ENCODE results near the gene PUS7L. TPM values are rescaled to one million over a fixed set of nuclear protein-coding genes. Genes with fewer than 3 reads are reported as not detected.

The PUS7L gene
- total and polyA plus RNA-seq, 2 of the 13 experiments (the other 11 are each of a cell fraction or from before 2014, with no cell fraction given), result 6.5 to 37.6 TPM

- TF ChIP-seq THYN1 (CRISPR knock-in tag; IDR thresholded peaks at IDR 0.05; ENCODE audit: borderline replicate concordance, low read depth) (0 out of 2 replicates have a peak, but pooled peaks have one; percentile 28), ZNF12 (CRISPR knock-in tag; IDR thresholded peaks at IDR 0.05) (no peak), JUNB (CRISPR knock-in tag; IDR thresholded peaks at IDR 0.05; ENCODE audit: borderline replicate concordance) (no peak), ZFX (CRISPR knock-in tag; IDR thresholded peaks at IDR 0.05; ENCODE audit: low read depth) (peak; percentile 59; the same call in 1 of the 2 replicates), ZFP90 (CRISPR knock-in tag; IDR thresholded peaks at IDR 0.05; ENCODE audit: borderline replicate concordance) (no peak; the same call in 1 of the 2 replicates), SRF (IDR thresholded peaks at IDR 0.05; ENCODE audit: low read depth, low read length) (no peak), ZNF3 (CRISPR knock-in tag; IDR thresholded peaks at IDR 0.05) (no peak), NFYC (CRISPR knock-in tag; IDR thresholded peaks at IDR 0.05) (no peak), ZNF180 (CRISPR knock-in tag; IDR thresholded peaks at IDR 0.05; ENCODE audit: borderline replicate concordance, low read depth) (no peak), MXD4 (CRISPR knock-in tag; IDR thresholded peaks at IDR 0.05) (peak; percentile 70; the same call in 1 of the 2 replicates), KDM5A (IDR thresholded peaks at IDR 0.05; ENCODE audit: borderline replicate concordance, low read length) (no peak), NR3C1 (CRISPR knock-in tag; IDR thresholded peaks at IDR 0.05) (no peak), STAT6 (CRISPR knock-in tag; IDR thresholded peaks at IDR 0.05; ENCODE audit: borderline replicate concordance) (no peak), RFX3 (CRISPR knock-in tag; IDR thresholded peaks at IDR 0.05) (no peak), MAFG (CRISPR knock-in tag; IDR thresholded peaks at IDR 0.05) (no peak), SIX4 (CRISPR knock-in tag; IDR thresholded peaks at IDR 0.05) (no peak)
- TF ChIP-seq, protein P1, sequence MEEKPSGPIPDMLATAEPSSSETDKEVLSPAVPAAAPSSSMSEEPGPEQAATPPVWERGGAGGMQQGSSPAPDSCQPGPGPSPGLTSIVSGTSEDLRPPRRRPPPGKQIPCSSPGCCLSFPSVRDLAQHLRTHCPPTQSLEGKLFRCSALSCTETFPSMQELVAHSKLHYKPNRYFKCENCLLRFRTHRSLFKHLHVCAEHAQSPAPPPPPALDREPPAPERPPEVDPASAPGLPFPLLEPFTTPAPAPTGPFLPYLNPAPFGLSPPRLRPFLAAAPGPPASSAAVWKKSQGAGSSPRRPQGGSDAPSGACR (CRISPR knock-in tag; IDR thresholded peaks at IDR 0.05), result no peak
- TF ChIP-seq, protein P2, sequence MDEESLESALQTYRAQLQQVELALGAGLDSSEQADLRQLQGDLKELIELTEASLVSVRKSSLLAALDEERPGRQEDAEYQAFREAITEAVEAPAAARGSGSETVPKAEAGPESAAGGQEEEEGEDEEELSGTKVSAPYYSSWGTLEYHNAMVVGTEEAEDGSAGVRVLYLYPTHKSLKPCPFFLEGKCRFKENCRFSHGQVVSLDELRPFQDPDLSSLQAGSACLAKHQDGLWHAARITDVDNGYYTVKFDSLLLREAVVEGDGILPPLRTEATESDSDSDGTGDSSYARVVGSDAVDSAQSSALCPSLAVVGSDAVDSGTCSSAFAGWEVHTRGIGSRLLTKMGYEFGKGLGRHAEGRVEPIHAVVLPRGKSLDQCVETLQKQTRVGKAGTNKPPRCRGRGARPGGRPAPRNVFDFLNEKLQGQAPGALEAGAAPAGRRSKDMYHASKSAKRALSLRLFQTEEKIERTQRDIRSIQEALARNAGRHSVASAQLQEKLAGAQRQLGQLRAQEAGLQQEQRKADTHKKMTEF (CRISPR knock-in tag; IDR thresholded peaks at IDR 0.05), result no peak
- TF ChIP-seq, protein P3, sequence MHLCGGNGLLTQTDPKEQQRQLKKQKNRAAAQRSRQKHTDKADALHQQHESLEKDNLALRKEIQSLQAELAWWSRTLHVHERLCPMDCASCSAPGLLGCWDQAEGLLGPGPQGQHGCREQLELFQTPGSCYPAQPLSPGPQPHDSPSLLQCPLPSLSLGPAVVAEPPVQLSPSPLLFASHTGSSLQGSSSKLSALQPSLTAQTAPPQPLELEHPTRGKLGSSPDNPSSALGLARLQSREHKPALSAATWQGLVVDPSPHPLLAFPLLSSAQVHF (CRISPR knock-in tag; IDR thresholded peaks at IDR 0.05), result no peak
- TF ChIP-seq, protein P4, sequence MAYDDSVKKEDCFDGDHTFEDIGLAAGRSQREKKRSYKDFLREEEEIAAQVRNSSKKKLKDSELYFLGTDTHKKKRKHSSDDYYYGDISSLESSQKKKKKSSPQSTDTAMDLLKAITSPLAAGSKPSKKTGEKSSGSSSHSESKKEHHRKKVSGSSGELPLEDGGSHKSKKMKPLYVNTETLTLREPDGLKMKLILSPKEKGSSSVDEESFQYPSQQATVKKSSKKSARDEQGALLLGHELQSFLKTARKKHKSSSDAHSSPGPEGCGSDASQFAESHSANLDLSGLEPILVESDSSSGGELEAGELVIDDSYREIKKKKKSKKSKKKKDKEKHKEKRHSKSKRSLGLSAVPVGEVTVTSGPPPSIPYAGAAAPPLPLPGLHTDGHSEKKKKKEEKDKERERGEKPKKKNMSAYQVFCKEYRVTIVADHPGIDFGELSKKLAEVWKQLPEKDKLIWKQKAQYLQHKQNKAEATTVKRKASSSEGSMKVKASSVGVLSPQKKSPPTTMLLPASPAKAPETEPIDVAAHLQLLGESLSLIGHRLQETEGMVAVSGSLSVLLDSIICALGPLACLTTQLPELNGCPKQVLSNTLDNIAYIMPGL (CRISPR knock-in tag; IDR thresholded peaks at IDR 0.05; ENCODE audit: borderline replicate concordance in 1 of 2, low read depth in 1 of 2), result peak in 1 of 2 experiments; percentile 59; a peak in 1 of 4 replicates
These were observed 303 bp downstream of the PUS7L start (continued) for GRCh38 chr12:43758247-43758727.

Measured in HepG2 (cell line).